Right lung (tissue), 5 donors: Measurements from ENCODE around the gene PDE4D. TPM values are rescaled to one million over a fixed set of nuclear protein-coding genes. Genes with fewer than 3 reads are reported as not detected.
"Not testable (repeated sequence)": the region's sequence is repeated elsewhere in the genome, so short reads cannot be mapped to it uniquely, and the experiment has no call there.

ENCODE experiments used
- DNase-seq, 2 donors: peaks; one replicate each; pipeline ENCODE4 v3.0.0-alpha.2; 2013
- polyA plus RNA-seq, 5 donors: library from polyadenylated mRNA; unstranded; fragments of 120-200 nt; gene quantifications; one replicate each; pipeline versions ENCODE4 v1.2.1 to v1.2.3, GENCODE V29; 2013; ENCODE audit warnings: inconsistent platforms in 1 of 5, low replicate concordance in 1 of 5; ENCODE audit not compliant: insufficient read length in 5 of 5, insufficient read depth in 1 of 5

Gene PDE4D
- polyA plus RNA-seq, 5 donors: 14.6 to 27.4 (median 22.0) TPM

DNA sequence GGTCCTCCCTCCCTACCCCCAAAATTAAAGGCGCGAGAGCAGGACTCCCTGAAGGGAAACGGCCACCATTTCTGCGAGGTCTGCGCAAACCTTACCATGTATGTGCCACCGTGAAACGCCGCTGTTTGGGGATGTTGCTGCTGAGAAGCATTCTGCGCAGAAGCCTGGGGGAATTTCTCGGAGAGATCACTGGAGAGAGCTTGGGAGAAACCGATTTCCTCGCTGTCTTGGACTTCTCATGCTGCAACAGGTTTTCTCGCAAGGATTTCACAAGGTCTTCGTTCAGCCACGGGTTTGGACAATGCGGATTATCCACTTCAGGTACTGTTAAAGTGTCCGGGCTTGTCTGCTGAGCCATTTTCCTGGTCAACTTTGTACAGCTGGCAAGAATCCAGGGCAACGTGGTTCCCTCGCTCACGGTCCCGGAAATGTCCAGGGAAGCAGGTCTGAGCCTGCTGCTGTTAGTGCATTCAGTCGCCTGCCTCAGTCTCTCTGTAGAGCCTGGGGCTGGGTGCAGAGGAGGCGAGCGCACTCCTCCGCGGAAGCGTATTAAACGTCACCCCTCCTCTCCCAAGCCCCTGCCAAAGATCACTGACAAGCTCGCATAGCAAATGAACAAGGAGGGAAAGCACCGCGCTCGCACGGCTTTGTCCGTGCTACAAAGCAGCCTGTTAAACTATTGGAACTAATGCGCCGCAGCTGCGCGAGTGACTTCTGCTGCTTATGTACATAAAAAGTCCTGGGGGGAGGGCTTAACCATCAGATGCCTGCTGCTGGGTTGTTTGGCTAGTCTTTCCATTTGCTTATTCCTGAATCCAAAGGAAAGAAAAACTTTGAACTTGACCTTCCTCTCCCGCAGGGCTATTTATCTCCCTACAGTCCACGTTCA lies 125.1 kb downstream of the PDE4D start:
- peak; percentile 86 to 87 for DNase-seq

DNA sequence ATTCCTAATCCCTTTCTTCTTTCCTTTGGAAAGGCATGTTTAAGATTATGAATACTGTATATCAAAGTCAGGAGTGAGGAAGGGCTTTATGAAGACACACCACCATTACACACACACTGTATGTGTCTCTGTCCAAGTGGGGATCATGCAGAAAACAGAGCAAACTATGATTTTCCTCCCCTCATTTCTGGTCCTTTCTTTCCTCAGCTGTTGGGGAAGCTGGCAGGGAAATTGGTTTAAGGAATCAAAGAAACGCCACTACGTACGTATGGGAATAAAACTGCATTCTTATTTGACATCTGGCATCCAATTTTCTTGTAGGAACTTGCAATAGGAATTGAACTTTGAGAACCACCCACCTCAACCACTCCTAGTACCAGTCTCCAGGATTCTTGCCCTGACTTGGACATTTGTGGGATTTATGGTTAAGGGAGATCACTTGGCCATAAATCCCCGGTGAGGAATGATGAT lies 125.8 kb downstream of the PDE4D start:
- peak in 1 of 2 donors; percentile 33 for DNase-seq

DNA sequence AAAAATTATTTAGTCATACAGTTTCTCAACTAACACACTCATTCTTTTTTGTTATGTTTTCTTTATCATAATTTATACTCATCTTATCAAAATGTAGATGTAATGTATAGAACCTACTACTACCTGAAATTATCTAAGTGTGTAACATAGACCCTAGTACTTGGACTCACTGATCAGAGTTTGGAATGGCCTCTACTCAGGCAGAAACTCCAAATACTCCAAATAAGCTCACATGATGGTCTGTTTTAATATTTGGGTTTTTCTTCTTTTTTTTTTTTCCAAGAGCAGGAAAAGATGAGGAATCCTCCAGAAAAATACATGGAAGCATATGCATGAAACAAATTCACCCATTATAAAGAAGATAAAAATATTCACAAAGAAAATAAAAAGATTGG lies 126.3 kb downstream of the PDE4D start:
- DNase-seq: no peak

DNA sequence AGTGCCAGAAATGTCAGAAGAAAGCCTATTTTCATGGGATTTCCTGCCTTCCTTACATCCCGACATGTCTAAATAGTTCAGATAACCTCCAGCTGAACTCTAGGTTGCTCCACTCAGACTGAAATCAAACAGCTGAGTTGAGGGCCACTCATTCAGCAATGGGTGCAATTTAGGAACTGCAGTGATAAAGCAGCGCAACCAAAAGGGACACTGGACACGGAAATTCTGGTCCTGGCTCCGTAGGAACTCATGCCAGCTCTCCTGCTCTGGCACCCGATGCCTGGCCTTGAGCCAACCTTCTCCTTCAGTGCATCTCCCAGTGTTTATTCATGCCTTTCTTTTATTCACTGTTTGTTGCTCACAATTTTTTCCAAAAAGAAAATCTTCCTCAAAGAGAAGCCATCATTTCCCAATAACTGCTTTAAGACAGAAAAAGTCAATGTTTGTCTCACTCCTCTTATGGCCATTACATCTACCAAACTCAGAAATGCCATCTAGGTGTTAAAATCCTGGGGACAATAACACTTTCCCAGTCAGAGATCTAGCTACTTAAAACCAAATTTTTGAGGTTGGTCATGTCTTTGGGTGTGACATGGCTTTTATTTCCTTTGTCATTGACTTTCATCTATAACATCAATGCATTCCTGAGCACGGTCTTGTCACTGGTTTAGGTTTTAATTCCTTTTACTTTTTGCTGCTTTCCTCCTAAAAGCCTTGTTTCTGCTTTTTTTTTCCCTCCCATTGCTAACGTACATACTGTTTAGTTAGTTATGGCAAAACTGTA lies 126.9 kb downstream of the PDE4D start:
- DNase-seq: peak in 1 of 2 donors; percentile 31

DNA sequence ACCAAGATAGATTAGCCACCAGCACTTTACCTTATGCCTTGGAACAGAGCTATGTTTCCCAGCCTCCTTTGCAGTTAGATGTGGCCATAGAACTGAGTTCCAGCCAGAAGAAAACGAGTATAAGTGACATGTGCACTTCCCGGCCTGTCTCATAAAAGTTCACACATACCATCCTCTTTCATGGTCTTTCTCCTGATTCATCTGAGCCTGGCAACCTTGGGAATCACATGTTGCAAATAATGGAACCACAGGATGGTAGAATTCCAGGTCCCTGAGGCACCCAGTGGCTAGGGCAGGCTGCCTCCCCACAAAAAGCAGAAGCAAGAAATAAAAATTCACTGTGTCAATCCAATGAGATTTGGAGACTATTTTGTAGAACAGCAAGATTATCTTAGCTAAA lies 128.1 kb downstream of the PDE4D start:
- no peak for DNase-seq

DNA sequence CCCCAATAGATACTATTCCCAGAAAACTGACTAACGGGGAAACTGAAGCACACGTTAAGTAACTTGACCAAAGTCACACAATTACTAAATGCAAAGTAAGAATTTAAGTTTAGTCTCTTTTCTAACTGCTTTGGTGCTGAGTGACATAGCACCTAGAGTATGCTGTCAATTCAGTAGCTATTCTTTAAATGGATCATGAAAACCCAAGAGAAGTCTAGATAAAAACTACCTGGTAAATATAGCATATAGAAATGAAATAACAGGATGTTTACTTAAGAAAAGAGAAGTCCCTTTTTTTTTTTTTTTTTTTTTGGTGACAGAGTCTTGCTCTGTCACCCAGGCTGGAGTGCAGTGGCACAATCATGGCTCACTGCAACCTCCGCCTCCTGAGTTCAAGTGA lies 129.2 kb downstream of the PDE4D start:
- DNase-seq: no peak

DNA sequence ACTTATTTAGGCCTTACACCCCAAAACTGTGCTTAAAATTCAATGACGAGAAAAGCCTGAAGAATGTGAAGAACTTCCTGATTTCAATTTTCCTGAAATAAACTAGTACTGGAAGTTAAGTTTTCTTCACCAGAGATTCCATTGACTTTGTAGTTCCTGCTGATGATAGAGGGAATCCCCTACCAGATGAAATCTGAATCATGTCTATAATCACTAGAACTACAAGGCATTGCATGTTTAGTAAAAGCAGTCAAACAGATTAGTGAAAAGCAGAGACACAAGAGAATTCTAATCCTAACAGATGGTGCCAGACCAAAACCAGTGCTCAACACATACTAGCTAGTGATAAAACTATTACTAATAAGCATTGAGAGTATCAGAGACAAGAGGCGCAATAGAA lies 130.0 kb downstream of the PDE4D start:
- no peak for DNase-seq

DNA sequence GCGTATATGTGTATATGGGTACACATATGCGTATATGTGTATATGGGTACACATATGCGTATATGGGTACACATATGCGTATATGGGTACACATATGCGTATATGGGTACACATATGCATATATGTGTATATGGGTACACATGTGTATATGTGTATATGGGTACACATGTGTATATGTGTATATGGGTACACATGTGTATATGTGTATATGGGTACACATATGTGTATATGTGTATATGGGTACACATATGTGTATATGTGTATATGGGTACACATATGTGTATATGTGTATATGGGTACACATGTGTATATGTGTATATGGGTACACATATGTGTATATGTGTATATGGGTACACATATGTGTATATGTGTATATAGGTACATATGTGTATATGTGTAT lies 131.3 kb downstream of the PDE4D start:
- not testable (repeated sequence) for DNase-seq

DNA sequence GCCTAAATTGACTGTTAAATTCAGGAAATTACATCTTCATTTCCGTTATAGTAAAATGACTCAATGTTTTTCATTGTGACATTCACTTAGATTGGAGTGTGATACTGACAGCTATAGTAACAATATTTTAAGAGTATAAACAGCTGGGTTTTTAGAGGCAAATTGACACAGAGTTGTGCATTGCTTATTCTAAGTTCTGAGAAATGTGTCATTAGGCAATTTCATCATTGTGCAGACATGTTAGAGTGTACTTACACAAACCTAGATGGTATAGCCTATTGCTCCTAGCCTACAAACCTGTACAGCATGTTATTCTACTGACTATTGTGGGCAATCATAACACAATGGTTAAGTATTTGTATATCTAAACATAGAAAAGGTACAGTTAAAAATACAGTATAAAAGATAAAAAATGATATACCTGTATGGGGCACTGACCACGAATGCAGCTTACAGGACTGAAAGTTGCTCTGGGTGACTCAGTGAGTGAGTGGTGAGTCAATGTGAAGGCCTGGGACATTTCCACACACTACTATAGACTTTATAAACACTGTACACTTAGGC lies 132.7 kb downstream of the PDE4D start:
- peak in 1 of 2 donors; percentile 16 for DNase-seq

DNA sequence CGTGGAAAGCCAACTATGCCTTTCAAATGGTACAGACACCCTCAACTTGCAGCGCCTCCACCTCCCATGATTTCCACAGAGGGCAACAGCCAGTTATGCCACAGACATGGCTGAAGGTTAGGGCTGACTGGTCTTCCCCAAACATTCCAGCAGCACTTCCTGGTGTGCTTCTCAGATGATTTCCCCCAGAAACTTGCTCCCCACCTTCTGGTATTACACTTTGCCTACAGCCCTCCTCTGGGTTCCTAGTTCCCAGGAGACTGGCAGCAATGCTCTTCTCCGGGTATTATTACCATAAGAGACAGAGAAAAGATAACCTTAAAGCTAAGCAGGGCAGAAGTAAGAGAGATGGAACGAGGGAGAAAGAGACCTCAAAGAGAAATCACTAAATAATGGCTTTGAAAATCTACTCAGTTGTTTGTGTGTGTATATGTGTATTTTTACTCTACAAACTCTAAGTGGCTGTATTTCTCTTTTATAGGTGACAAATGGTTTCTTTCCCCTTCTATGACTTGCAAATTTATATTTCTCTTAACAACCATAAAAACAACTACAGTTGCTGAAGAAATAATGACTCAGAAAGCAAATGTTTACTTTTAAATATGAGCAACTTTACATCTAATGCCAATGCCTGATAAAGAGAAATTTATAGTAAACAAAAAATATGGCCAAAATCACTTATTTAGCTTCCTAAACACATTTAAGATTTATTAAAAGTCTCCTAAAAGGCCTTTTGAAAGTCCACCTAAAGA lies 133.8 kb downstream of the PDE4D start:
- peak; percentile 27 to 64 for DNase-seq

DNA sequence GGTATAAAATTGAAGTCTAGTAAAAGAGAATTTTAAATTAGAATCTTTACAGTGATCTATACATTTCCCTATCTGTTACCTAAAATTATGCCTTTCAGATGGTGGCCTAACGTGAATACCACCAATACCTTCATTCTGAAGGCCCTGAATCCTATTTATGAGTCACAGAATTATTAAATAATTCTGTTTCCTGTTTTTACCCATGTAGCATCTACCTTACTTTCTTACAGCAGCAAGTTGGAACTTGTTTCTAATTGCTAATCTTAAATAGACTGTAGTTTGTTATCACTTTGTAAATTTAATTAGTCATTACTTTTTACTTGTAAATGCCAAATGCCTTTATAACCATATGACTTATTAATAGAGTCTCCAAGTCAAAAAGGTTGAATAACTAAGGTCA lies 135.0 kb downstream of the PDE4D start:
- DNase-seq: no peak

DNA sequence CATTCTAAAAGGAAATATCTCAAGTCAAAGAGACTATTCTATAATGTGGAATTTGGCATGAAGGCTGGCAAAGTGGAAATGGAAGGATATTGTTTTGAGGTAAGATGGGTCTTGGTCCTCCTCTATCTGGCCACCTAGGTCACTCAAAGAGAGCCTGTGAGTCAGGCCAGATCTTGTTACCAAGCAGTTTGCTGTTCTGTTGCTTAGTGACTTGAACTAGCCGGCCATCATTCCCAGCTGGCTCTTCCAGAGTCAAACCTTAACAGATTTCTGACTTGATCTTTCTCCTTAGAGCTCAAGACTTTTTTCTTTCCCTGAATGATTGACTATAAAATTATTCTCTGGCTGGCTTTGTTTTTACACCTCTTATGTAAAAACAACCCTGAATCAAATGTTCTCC lies 136.1 kb downstream of the PDE4D start:
- no peak for DNase-seq

DNA sequence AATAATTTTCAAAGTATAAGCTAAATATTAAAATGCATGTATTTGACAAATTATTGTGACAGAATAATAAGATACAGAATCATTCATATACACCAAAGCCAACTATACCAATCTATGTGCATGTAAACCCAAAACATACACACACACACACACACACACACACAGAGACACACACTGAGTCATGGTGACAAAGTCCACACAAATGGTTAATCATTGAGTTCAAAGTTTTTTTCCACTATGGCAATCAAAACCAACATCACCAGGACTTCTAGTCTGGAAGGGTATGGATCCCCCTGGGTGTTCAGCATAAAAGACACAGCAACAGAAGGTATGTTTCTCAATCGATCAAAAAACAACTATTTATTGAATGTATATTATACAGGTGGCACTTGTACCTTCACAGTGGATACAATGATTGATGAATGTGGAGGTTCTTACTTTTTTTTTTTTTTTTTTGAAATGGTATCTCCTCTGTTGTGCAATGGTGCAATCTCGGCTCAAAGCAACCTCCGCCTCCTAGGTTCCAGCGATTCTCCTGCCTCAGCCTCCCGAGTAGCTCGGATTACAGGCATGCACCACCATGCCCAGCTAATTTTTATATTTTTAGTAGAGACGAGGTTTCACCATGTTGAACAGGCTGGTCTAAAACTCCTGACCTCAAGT lies 137.0 kb downstream of the PDE4D start:
- DNase-seq: no peak

DNA sequence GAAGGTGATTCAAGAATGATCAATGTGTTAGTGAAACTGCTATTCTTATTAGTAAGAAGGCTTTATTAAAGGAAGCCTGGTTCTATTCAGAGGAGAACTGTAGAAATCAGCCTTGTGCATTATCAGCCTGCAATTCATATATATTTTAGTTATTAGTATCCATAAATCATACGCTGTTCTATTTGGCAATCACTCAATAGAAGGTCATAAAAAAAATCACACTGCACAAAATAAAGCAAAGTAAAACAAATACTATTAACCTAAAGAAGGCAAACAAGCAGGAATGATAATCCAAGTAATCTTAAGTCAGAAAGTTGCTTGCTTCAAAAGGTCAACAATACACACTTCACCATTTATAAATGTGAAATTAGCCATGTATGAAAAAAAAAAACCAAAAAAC lies 138.1 kb downstream of the PDE4D start:
- DNase-seq: no peak

DNA sequence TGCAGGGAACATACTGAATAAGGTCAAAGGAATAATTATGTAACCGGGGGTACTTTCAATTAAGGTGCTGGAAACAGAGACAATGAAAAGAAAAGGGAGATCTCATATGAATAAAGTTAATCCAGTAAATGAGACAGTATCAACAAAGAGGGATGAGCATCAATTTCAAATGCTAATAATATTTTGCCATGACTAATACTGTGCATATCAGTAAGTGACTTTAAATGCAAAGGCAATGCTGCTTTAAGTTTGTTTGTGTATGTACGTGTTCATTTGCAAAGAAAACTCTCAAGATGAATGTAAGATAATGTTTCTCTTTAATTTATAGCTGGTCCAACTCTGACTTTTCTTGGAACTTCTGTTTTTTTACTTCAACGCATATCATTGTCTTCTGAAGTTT lies 139.9 kb downstream of the PDE4D start:
- no peak for DNase-seq

DNA sequence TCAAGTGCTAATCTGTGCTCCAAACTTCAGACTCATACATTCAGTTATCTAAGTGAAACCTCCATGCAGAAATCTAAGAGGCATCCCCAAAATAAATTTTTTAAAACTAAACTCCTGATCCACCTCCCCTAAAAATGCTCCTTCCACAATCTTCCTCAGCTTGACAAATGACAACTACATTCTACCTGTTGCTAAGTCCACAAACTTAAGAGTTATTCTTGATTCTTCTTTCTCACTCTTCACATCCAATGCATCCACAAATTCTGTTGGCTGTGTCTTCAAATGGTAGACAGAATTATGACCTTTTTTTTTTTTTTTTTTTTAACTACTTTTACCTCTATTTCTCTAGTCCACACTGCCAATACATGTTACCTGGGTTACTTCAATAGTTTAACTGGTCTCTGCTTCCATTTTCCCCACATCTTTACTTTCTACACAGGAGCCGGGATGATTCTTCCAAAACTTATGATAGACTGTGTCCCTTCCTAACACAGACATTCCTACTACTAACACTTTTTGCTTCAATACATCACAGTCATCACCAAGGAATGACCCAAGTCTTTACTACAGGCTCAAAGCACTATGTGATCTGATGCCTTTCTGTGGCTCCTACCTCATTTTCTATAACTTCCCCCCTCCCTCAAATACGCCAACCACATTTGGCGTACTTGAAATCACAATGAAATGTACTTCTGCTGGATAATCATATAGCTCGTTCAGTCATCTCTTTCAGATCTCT lies 143.6 kb downstream of the PDE4D start:
- no peak for DNase-seq

DNA sequence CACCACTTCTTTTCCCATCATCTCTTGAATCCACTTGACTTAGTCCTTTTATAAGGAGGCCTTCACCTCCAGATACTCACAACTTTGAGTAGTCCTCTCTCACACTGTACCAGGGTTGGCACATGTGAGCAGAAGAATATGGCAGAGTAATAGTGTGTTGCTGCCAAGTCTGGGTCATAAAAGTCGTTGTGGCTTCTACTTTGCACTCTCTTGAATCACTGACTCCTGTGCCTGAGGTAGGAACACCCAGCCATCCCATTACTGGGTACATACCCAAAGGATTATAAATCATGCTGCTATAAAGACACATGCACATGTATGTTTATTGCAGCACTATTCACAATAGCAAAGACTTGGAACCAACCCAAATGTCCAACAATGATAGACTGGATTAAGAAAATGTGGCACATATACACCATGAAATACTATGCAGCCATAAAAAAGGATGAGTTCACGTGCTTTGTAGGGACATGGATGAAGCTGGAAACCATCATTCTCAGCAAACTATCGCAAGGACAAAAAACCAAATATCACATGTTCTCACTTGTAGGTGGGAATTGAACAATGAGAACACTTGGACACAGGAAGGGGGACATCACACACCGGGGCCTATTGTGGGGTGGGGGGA lies 145.4 kb downstream of the PDE4D start:
- DNase-seq: not testable (repeated sequence)

DNA sequence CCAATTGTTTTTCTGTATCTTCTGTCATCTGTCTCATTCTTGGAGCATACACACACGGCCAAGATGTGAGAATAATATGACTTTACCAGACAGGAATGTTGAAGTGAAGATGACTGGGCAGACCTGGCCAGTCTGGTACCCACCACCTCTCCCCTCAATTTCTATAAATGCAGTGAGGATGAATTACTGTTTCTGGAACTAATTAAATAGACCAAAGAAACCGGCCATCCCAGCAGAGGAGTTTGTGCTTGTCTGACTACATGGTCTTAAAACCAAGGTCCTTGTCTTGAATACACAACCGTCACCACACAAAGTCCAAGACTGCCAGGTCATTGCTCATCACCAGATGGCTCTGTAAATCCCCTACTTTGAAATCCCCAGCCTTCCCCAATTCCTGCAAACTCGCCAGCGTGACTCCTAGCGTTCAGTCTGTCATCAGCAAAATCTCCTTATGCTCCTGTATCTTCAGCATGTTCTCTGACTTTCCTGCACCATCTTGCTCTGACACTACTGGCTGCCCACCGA lies 147.2 kb downstream of the PDE4D start:
- DNase-seq: no peak

DNA sequence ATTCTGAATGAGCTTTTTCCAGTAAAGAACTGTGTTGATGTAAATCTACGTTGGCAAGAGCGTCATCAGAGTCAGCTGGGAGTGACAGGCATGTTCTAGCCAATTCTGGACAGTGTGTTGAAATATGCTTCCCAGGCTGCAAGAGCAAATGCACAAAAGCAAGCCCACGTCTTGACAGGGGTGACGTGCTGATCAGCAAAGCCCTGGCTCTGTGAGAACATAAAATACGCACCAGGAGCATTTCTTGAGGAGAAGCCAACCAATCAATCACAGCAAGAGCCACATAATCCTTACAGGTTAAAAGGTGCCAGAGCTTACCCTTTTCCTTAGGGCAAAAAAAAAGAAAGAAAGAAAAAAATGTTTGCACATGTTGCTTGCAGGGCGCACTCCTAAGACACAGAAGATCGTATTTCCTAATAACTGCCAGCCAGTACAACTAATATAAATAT lies 148.1 kb downstream of the PDE4D start:
- DNase-seq: peak; percentile 78 to 83
